Subcutaneous adipose tissue (tissue), 4 donors: ENCODE measurements around the gene C1QTNF6. TPM values are rescaled to one million over a fixed set of nuclear protein-coding genes. Genes with fewer than 3 reads are reported as not detected.

Experiments
- CTCF ChIP-seq: fragments of 450-650 bp; IDR thresholded peaks from one replicate; pipeline ENCODE4 v1.5.1; 2016; ENCODE audit warnings: low read depth, mild to moderate bottlenecking, control low read depth, antibody characterized with exemption, moderate library complexity
- total RNA-seq, 4 donors: library from RNA; depleted of rRNA; stranded (reverse); fragments of >200 nt; gene quantifications; one replicate each; pipeline ENCODE4 v1.1.0, GENCODE V29; 2016

C1QTNF6 gene
- total RNA-seq, 4 donors from 2014 or later = 0.33 to 3.2 (median 2.4) TPM

DNA sequence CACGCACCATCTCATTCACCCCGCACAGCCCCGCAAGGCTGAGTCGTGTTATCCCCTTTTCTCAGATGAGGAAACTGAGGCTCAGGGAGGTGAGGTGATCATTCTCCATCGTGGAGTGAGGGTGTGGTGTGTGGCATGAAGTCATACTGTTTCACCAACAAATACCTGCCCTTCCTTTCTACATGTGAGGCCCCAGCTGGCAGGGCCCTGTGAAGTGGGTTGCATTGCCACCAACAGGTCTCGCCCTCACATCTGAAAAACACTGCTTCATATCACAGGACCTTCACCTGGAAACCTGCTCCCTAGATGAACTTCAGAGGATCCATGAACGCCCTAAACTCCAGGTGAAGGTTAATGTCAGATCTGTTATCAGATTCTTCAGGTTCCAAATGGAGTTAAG is 19.9 kb upstream of the C1QTNF6 start:
- TF ChIP-seq CTCF = no peak

DNA sequence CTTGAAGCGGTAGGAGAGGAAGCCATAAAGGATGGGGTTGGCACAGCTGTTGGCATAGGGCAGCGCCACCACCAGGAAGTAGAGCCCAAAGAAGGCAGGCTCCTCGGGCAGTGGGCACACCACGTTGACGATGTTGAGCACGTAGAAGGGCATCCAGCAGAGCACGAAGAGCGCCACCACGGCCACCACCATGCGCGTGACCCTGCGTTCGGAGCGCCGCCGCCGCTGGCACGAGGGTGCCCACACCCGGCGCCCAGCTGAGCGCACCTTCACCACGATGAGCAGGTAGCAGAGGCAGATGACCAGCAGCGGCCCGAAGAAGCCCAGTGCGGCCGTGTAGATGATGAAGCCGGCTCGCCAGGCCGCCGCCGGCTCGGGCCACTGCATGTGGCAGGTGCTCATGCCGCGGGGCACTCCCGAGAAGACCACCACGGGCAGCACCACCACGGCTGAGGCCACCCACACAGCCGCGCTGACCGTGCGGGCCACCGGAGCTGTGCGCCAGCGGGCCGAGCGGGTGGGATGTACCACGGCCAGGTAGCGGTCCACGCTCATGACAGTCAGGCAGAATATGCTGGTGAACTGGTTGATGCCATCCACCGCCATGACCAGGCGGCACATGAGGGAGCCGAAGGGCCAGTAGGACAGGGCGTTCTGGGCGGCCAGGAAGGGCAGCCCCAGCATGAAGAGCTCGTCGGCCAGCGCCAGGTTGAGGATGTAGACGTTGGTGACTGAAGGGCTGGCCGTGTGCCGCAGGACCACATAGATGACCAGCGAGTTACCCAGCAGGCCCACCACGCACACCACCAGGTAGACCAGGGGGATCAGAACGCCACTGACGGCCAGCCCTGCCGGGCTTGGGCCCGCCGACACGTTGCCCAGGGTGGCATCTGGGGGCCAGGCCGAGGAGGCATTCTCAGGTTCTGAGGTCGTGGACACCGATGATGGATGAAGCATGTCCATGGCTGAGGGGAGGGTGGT is 19.1 kb upstream of the C1QTNF6 start:
- TF ChIP-seq CTCF = no peak

DNA sequence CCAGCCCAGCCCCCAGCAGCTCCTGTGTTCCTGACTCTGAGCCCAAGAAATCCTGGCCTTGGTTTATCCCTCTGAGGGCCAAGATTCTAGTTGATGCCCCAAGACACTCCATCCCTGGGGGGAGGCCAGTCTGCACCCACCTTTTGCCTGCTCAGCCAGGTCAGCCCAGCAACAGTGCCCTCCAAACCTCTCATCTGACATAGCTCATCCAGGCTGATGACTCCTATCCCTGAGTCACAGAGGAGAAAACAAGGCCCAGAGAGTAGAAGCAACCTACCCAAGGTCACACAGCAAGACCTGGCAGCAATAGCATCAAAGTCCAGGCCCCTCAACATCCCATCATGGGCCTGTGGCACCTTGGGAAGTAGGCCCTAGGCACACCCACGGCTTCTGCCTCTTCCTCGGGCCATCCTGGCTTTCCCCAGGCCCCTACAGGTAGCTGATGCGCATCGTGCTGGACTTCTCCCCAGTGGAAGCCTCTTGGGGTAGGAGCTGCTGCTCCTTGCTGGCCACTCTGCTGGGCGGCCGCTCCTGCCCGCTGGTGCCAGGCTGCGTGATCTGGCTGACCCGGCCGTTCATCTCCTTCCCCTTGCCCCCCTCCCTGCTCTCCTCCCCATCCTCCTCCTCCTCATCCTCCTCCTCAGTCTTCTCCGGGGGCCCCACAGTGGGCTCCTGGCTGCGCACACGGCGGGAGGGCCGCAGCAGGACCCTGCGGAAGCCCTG is 18.2 kb upstream of the C1QTNF6 start:
- no peak for TF ChIP-seq CTCF

- no peak for TF ChIP-seq CTCF
These were observed 17.0 kb upstream of the C1QTNF6 start for GRCh38 chr22:37205046-37205445.

DNA sequence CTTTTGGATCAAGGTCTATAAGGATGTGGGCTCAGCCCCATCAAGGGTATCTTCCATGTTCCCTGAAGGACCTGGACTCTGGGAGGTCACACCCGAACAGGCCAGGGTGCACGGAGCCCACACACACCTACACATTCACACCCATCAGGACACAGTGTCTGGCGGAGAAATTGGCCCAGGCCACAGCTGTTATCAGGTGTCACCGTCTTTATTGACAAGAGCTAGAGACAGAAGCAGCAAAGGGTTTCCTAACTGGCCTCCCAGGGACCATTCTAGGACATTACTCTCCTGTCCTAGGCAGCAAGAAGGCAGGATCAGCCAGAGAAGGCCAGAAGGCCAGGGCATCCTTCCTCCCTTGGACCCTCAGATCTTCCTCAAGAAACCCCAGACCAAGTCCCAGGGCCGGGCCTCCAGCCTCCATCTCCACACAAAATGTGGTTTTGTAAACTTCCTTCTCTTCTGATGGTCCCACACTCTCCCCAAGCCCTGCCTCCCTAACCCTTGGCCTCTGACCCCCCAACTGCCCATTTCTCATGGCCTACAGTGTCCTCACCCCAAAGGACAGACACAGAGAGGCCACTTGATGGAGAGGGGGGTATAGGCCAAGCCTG is 16.1 kb upstream of the C1QTNF6 start:
- no peak for TF ChIP-seq CTCF

DNA sequence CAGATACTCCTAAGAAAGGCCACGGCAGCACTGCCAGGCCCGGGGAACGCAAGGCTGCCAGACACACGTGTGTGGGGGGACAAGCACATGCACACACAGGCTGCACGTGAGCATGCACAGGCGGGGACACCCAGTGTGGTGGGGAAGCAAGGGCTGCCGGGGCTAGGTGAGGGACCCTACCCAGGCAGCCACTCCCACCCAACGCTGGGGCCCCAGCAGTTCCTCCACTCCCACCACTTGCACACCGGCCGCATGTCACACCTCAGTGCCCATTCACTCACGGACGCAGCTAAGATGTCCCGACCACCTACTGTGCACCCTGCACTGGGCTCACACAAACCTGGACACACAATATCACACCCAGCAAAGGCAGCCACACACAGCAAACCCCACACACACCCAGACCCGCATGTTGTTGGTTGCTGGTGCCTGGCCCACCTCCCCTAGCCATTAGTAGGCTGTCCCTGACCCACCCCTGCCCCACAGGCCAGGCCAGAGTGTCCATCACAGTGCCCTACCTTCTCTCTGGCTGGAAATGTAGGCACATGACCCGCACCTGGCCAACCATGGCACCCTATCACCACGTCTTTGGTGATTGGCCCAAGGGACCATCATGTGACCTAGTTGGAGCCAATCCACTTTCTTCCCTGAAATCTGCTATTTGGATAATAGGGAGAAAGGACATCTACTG is 15.5 kb upstream of the C1QTNF6 start:
- TF ChIP-seq CTCF = no peak
